K562 (cell line): Measurements from ENCODE around the gene PRCC. TPM values are rescaled to one million over a fixed set of nuclear protein-coding genes. Genes with fewer than 3 reads are reported as not detected.
A peak's percentile ranks its signal among the peaks of the same experiment; 100 is the strongest.

Source experiments
- ATAC-seq: fragments of 200-7000 bp; cut with Tn5 transposase; 3 replicates; pipeline ENCODE4 v1.9.1; 2020; ENCODE audit warnings: moderate library complexity
- BruUV-seq: library from RNA; stranded (reverse); fragments of 400-500 nt; replicated peaks from 2 replicates; lab custom pipeline; 2021; lab: Mats Ljungman, UMichigan
- CTCF ChIA-PET: fragments of 300-600 bp; formaldehyde crosslinking; extraction: SDS; loops from one replicate; lab custom pipeline; 2021; ENCODE audit warnings: low intra/inter-chr PET ratio; lab: Yijun Ruan, JAX
- POLR2A ChIA-PET: fragments of 300-600, 350-650 bp; sonication (Branson Sonifier 250); formaldehyde crosslinking; extraction: SDS; loops from one replicate; lab custom pipeline; 2021; ENCODE audit warnings: antibody characterized with exemption, inconsistent platforms; lab: Yijun Ruan, JAX
- DNase-seq, 4 experiments: peaks; one replicate each; pipeline versions ENCODE4 v3.0.0 to v3.0.0-alpha.2; 2011 to 2018; ENCODE audit warnings: low spot score in 3 of 4, mixed read lengths in 3 of 4; ENCODE audit errors: extremely low read depth in 1 of 4
- FAIRE-seq: peaks from 2 replicates; lab custom pipeline; 2011; peaks lifted over from hg19 to GRCh38; lab: Jason Lieb, UNC
- H2AFZ ChIP-seq: 2 replicates; pipeline ENCODE4 v1.6.0; 2011; ENCODE audit warnings: low read depth, low read length, control low read depth, inconsistent platforms
- H3K27ac ChIP-seq: fragments of 200-600 bp; 3 replicates; pipeline ENCODE4 v1.8.0; 2011; ENCODE audit warnings: low read depth, mild to moderate bottlenecking, control low read depth, inconsistent platforms, low read length, moderate library complexity, mixed read lengths; ENCODE audit errors: extremely low read depth
- H3K27me3 ChIP-seq, 2 experiments: fragments of 300-600 bp in 1 of 2; 2 replicates in 1 of 2; 3 replicates in 1 of 2; pipeline versions ENCODE4 v1.6.0 to v1.8.0; 2011; ENCODE audit warnings: inconsistent platforms in 2 of 2, low read length in 2 of 2, mild to moderate bottlenecking in 1 of 2, mixed read lengths in 1 of 2, moderate library complexity in 1 of 2; ENCODE audit not compliant: control insufficient read depth in 2 of 2, insufficient read depth in 2 of 2
- H3K36me3 ChIP-seq: fragments of 300-600 bp; 3 replicates; pipeline ENCODE4 v1.8.0; 2011; ENCODE audit warnings: mild to moderate bottlenecking, low read length, inconsistent platforms; ENCODE audit not compliant: control insufficient read depth, insufficient read depth
- H3K4me1 ChIP-seq, 2 experiments: fragments of 200-600 bp in 1 of 2; replicated peaks in 1 of 2; 2 replicates in 1 of 2; 3 replicates in 1 of 2; pipeline versions ENCODE4 v1.5.1 to v1.8.0; 2011; ENCODE audit warnings: inconsistent platforms in 2 of 2, low read length in 2 of 2, mild to moderate bottlenecking in 1 of 2, mixed read lengths in 1 of 2, moderate library complexity in 1 of 2; ENCODE audit not compliant: control insufficient read depth in 2 of 2, insufficient read depth in 2 of 2
- H3K4me2 ChIP-seq: 2 replicates; pipeline ENCODE4 v1.6.1; 2011; ENCODE audit warnings: low read length, control low read depth, inconsistent platforms, mixed read lengths; ENCODE audit not compliant: insufficient read depth
- H3K4me3 ChIP-seq: fragments of 200-600 bp; sonication (generic), shearing (Covaris generic); 2 replicates; pipeline ENCODE4 v1.5.1; 2016; ENCODE audit warnings: control low read depth, inconsistent platforms
- H3K79me2 ChIP-seq: fragments of 200-600 bp; 3 replicates; pipeline ENCODE4 v1.8.0; 2011; ENCODE audit warnings: low read length, inconsistent platforms; ENCODE audit not compliant: control insufficient read depth, insufficient read depth
- H3K9ac ChIP-seq, 2 experiments: 2 replicates each; pipeline versions ENCODE4 v1.6.0 to v1.6.1; 2011; ENCODE audit warnings: low read depth in 2 of 2, low read length in 2 of 2, control low read depth in 1 of 2, inconsistent platforms in 1 of 2, mild to moderate bottlenecking in 1 of 2, mixed read lengths in 1 of 2; ENCODE audit not compliant: insufficient read depth in 1 of 2
- H3K9me1 ChIP-seq: one replicate; pipeline ENCODE4 v1.6.0; 2011; ENCODE audit warnings: inconsistent platforms, mild to moderate bottlenecking, low read length, moderate library complexity; ENCODE audit not compliant: control insufficient read depth, insufficient read depth
- H3K9me3 ChIP-seq: replicated peaks from 2 replicates; pipeline ENCODE4 v1.5.1; 2011; ENCODE audit warnings: low read depth, low read length, inconsistent platforms; ENCODE audit not compliant: control insufficient read depth, insufficient read depth
- H4K20me1 ChIP-seq: replicated peaks from 2 replicates; pipeline ENCODE4 v1.6.1; 2011; ENCODE audit warnings: low read length, inconsistent platforms, mixed read lengths; ENCODE audit not compliant: control insufficient read depth, insufficient read depth
- BCOR ChIP-seq: fragments of 450-650 bp; IDR thresholded peaks from 2 replicates; pipeline ENCODE4 v1.6.1; 2016
- BHLHE40 ChIP-seq: IDR thresholded peaks from 2 replicates; pipeline ENCODE4 v1.6.1; 2011; ENCODE audit warnings: low read length, improper control_type of control experiment
- CBFA2T2 ChIP-seq: fragments of 450-650 bp; conservative IDR thresholded peaks from 2 replicates; pipeline ENCODE4 v1.6.1; 2017; ENCODE audit warnings: mild to moderate bottlenecking
- FOXJ2 ChIP-seq: fragments of 200-800 bp; sonication (Bioruptor generic); IDR thresholded peaks from 2 replicates; pipeline ENCODE4 v1.6.1; 2016; ENCODE audit warnings: missing genetic modification characterization, missing compliant biosample characterization
- NCOR1 ChIP-seq: fragments of 450-650 bp; IDR thresholded peaks from 2 replicates; pipeline ENCODE4 v1.6.1; 2016; ENCODE audit warnings: mild to moderate bottlenecking, moderate library complexity
- PREB ChIP-seq: sonication (generic); formaldehyde crosslinking; IDR thresholded peaks from 2 replicates; pipeline ENCODE4 v1.8.1; 2023; ENCODE audit warnings: mild to moderate bottlenecking, missing genetic modification reagents
- RAD51 ChIP-seq: fragments of 450-650 bp; IDR thresholded peaks from 2 replicates; pipeline ENCODE4 v1.7.1; 2016; ENCODE audit warnings: low read depth, mild to moderate bottlenecking, borderline replicate concordance
- SAFB ChIP-seq: fragments of 200-400 bp; formaldehyde crosslinking; IDR thresholded peaks from 2 replicates; pipeline ENCODE4 v1.6.1; 2017; ENCODE audit warnings: low read depth, low read length, borderline replicate concordance
- USF1 ChIP-seq: sonication (generic); formaldehyde crosslinking; IDR thresholded peaks from 2 replicates; pipeline ENCODE4 v1.9.0; 2022; ENCODE audit warnings: mild to moderate bottlenecking, missing genetic modification reagents
- USF2 ChIP-seq: sonication (generic); formaldehyde crosslinking; IDR thresholded peaks from 2 replicates; pipeline ENCODE4 v1.5.0; 2020; ENCODE audit warnings: missing genetic modification reagents
- ZBTB9 ChIP-seq: fragments of 450-650 bp; formaldehyde crosslinking; IDR thresholded peaks from 2 replicates; pipeline ENCODE4 v1.4.0; 2020; ENCODE audit warnings: mild to moderate bottlenecking, moderate library complexity
- WGBS: fragments of 100-300 bp; shearing (Covaris generic); methylation state at CpG from one replicate; pipeline ENCODE4 v1.1.6; 2016; ENCODE audit warnings: low coverage, mixed read lengths; ENCODE audit not compliant: insufficient coverage; ENCODE audit errors: missing lambda C conversion rate; 5-methylcytosine and 5-hydroxymethylcytosine counted together
- in situ Hi-C: fragments of 300-500 bp; cut with MboI; formaldehyde crosslinking; loops from 4 replicates; pipeline ENCODE4 v1.15.0; 2018; ENCODE audit warnings: inconsistent platforms, mixed read lengths
- intact Hi-C: fragments of 100-400 bp; cut with micrococcal nuclease; formaldehyde crosslinking; loops from 2 replicates; pipeline ENCODE4 v1.14.2; 2022
- polyA plus RNA-seq, 8 experiments: library from polyadenylated mRNA; depleted of rRNA in 4 of 8; stranded (reverse) in 5 of 8; unstranded in 3 of 8; fragments of >200 nt; fragmentation: Nextera tagmentation in 2 of 8; fragmentation: Illumina TruSeq in 1 of 8; extraction: Ambion mirVana in 2 of 8; extraction: Trizol in 1 of 8; gene quantifications; 2 replicates each; pipeline versions ENCODE4 v1.2.1 to v1.2.3, GENCODE V29; 2011 to 2014; ENCODE audit warnings: inconsistent platforms in 1 of 8, missing spikeins in 1 of 8
- total RNA-seq, 7 experiments: library from RNA; depleted of rRNA in 6 of 7; stranded (reverse); fragments of >200 nt in 6 of 7; fragmentation: Illumina TruSeq in 2 of 7; extraction: Trizol in 2 of 7; gene quantifications; 2 replicates each; pipeline versions ENCODE4 v1.2.1 to v1.2.3, GENCODE V29; 2011 to 2021; ENCODE audit warnings: low replicate concordance in 1 of 7

Gene PRCC
- total and polyA plus RNA-seq, 9 of the 15 experiments (the other 6 are each of a cell fraction or from before 2014, with no cell fraction given) = 23.9 to 201 (median 41.1) TPM

GRCh38 chr1:156746406-156746727, 21.0 kb upstream of the PRCC start:
- peak overlapping the region; percentile 83 for H3K4me2 ChIP-seq
- intact Hi-C loops = no loop called here
- H3K4me1 ChIP-seq = peaks cover 46 to 50% of the 10 kb centered on the region in 2 experiments
- peaks cover 26% of the 10 kb centered on the region for H4K20me1 ChIP-seq
- peak overlapping the region; percentile 48; the same call in 1 of the 2 replicates for H3K4me3 ChIP-seq
- ChIA-PET POLR2A (interaction anchor here (0.7 to 1.7 kb wide), 2 partner anchors 17 to 21 kb away, joined by 3 to 4 read pairs; partner anchors contain the start of gene PRCC), CTCF (no interaction called here)
- peaks cover 75% of the 10 kb centered on the region for H3K79me2 ChIP-seq
- in situ Hi-C loops = loop anchor here (25.0 kb wide), 1 partner anchor 1434 kb away; the partner anchor contains the start of genes FDPS, PKLR and RUSC1
- TF ChIP-seq RAD51 = peak; percentile 76
- TF ChIP-seq USF2 (CRISPR knock-in tag) = peak; percentile 77
- no peak for TF ChIP-seq NCOR1
- TF ChIP-seq BCOR = no peak
- TF ChIP-seq FOXJ2 (tag) = peak; percentile 38; the same call in 1 of the 2 replicates
- 0 out of 2 replicates have a peak, but pooled peaks have one; percentile 85 for TF ChIP-seq PREB (CRISPR knock-in tag)
- no peak for TF ChIP-seq SAFB
- TF ChIP-seq BHLHE40 = peak; percentile 23; the same call in 1 of the 2 replicates
- peak; percentile 81 for TF ChIP-seq USF1 (CRISPR knock-in tag)
- TF ChIP-seq ZBTB9 = no peak
- peak; percentile 37; the same call in 1 of the 2 replicates for TF ChIP-seq CBFA2T2
- H3K9me3 ChIP-seq = no peaks in the 10 kb centered on the region
- BruUV-seq = no TSS peak
- no peaks in the 10 kb centered on the region for H3K27me3 ChIP-seq
- no peak for ATAC-seq
- no peak for DNase-seq
- no peak for FAIRE-seq
- 44% methylated on average over 7 of the region's 9 CpGs for WGBS
- peak overlapping the region; percentile 97 for H3K27ac ChIP-seq
- peaks cover 78% of the 10 kb centered on the region for H3K36me3 ChIP-seq
- H3K9me1 ChIP-seq = no peaks in the 10 kb centered on the region
- H2AFZ ChIP-seq = no peak overlapping the region
- H3K9ac ChIP-seq = peak overlapping the region; percentile 59 to 91
